GM12878 (cell line): ENCODE measurements around the gene SYTL2. TPM values are rescaled to one million over a fixed set of nuclear protein-coding genes. Genes with fewer than 3 reads are reported as not detected.

ENCODE experiments used
- ATAC-seq: fragments of 200-7000 bp; cut with Tn5 transposase; 3 replicates; pipeline ENCODE4 v1.9.1; 2020; ENCODE audit warnings: mild to moderate bottlenecking, moderate library complexity
- BruUV-seq: library from RNA; stranded (reverse); fragments of 400-500 nt; replicated peaks from 2 replicates; lab custom pipeline; 2021; lab: Mats Ljungman, UMichigan
- CTCF ChIA-PET: fragments of 300-600 bp; sonication (Branson Sonifier 250); formaldehyde crosslinking; extraction: SDS; loops from one replicate; lab custom pipeline; 2021; ENCODE audit warnings: inconsistent platforms; lab: Yijun Ruan, JAX
- POLR2A ChIA-PET: fragments of 350-600 bp; formaldehyde crosslinking; extraction: SDS; loops from one replicate; lab custom pipeline; 2021; ENCODE audit warnings: inconsistent platforms; lab: Charles Lee
- RAD21 ChIA-PET: fragments of 300-600 bp; sonication (Branson Sonifier 250); formaldehyde crosslinking; loops from one replicate; lab custom pipeline; 2023; ENCODE audit warnings: antibody characterized with exemption; ENCODE audit not compliant: unreplicated experiment; lab: Charles Lee
- SMC1A ChIA-PET: fragments of 300-600 bp; sonication (Branson Sonifier 250); formaldehyde crosslinking; loops from one replicate; lab custom pipeline; 2023; ENCODE audit not compliant: unreplicated experiment, uncharacterized antibody; lab: Charles Lee
- DNase-seq: peaks from one replicate; pipeline ENCODE4 v3.0.0-alpha.2; 2011; ENCODE audit warnings: low read depth, low spot score
- FAIRE-seq: peaks from 3 replicates; lab custom pipeline; 2011; peaks lifted over from hg19 to GRCh38; lab: Jason Lieb, UNC
- H2AFZ ChIP-seq: 2 replicates; pipeline ENCODE4 v1.6.0; 2011; ENCODE audit warnings: low read depth, low read length, control low read depth; ENCODE audit not compliant: control insufficient read depth
- H3K27ac ChIP-seq: 2 replicates; pipeline ENCODE4 v1.5.1; 2011; ENCODE audit warnings: control low read depth; ENCODE audit not compliant: control insufficient read depth, insufficient read depth
- H3K27me3 ChIP-seq, 2 experiments: replicated peaks in 1 of 2; 2 replicates each; pipeline versions ENCODE4 v1.6.0 to v1.6.1; 2011; ENCODE audit warnings: low read length in 1 of 2; ENCODE audit not compliant: control insufficient read depth in 2 of 2, insufficient read depth in 2 of 2
- H3K36me3 ChIP-seq, 2 experiments: 2 replicates each; pipeline ENCODE4 v1.5.1; 2011; ENCODE audit warnings: low read length in 1 of 2; ENCODE audit not compliant: control insufficient read depth in 2 of 2, insufficient read depth in 2 of 2
- H3K4me1 ChIP-seq: 2 replicates; pipeline ENCODE4 v1.6.1; 2011; ENCODE audit warnings: mild to moderate bottlenecking, low read length, moderate library complexity, mixed read lengths; ENCODE audit not compliant: control insufficient read depth, insufficient read depth
- H3K4me2 ChIP-seq: 2 replicates; pipeline ENCODE4 v1.6.0; 2011; ENCODE audit warnings: control low read depth; ENCODE audit not compliant: control insufficient read depth, insufficient read depth
- H3K4me3 ChIP-seq: fragments of 200-600 bp; sonication (generic); 2 replicates; pipeline ENCODE4 v1.5.1; 2016
- H3K79me2 ChIP-seq: 2 replicates; pipeline ENCODE4 v1.6.0; 2011; ENCODE audit warnings: low read length; ENCODE audit not compliant: control insufficient read depth, insufficient read depth
- H3K9ac ChIP-seq: 2 replicates; pipeline ENCODE4 v1.8.0; 2011; ENCODE audit warnings: low read length, control low read depth, mixed read lengths; ENCODE audit not compliant: control insufficient read depth, insufficient read depth
- H3K9me3 ChIP-seq: replicated peaks from 3 replicates; pipeline ENCODE4 v1.5.1; 2011; ENCODE audit warnings: mild to moderate bottlenecking, low read length; ENCODE audit not compliant: control insufficient read depth, insufficient read depth
- H4K20me1 ChIP-seq: 2 replicates; pipeline ENCODE4 v1.6.0; 2011; ENCODE audit not compliant: control insufficient read depth, insufficient read depth
- ATF7 ChIP-seq: fragments of 450-650 bp; IDR thresholded peaks from 2 replicates; pipeline ENCODE4 v1.6.1; 2016; ENCODE audit warnings: low read depth, mild to moderate bottlenecking
- CHD1 ChIP-seq: IDR thresholded peaks from 2 replicates; pipeline ENCODE4 v1.6.1; 2012; ENCODE audit warnings: low read depth, low read length, improper control_type of control experiment
- EGR1 ChIP-seq, 2 experiments: IDR thresholded peaks; 1 replicate in 1 of 2; 2 replicates in 1 of 2; pipeline ENCODE4 v1.6.1; 2011 to 2012; ENCODE audit warnings: low read depth in 2 of 2, low read length in 2 of 2, borderline replicate concordance in 1 of 2, mild to moderate bottlenecking in 1 of 2, moderate library complexity in 1 of 2
- GABPA ChIP-seq: IDR thresholded peaks from 2 replicates; pipeline ENCODE4 v1.6.1; 2014; ENCODE audit warnings: antibody characterized with exemption, low read depth, mild to moderate bottlenecking, inconsistent platforms
- IRF4 ChIP-seq: IDR thresholded peaks from 2 replicates; pipeline ENCODE4 v1.6.1; 2011; ENCODE audit warnings: low read depth, low read length
- IRF5 ChIP-seq: fragments of 450-650 bp; IDR thresholded peaks from 2 replicates; pipeline ENCODE4 v1.6.1; 2017; ENCODE audit warnings: borderline replicate concordance
- NR2C1 ChIP-seq: fragments of 450-650 bp; IDR thresholded peaks from 2 replicates; pipeline ENCODE4 v1.6.1; 2017; ENCODE audit warnings: antibody characterized with exemption, mild to moderate bottlenecking, moderate library complexity
- POU2F2 ChIP-seq: IDR thresholded peaks from 3 replicates; pipeline ENCODE4 v1.6.1; 2011; ENCODE audit warnings: low read depth, mild to moderate bottlenecking, low read length, borderline replicate concordance
- RAD21 ChIP-seq: IDR thresholded peaks from 2 replicates; pipeline ENCODE4 v1.6.1; 2011; ENCODE audit warnings: mild to moderate bottlenecking, low read depth, low read length, moderate library complexity; ENCODE audit not compliant: insufficient read depth
- RCOR1 ChIP-seq: conservative IDR thresholded peaks from 2 replicates; pipeline ENCODE4 v1.6.1; 2012; ENCODE audit warnings: low read depth, low read length, improper control_type of control experiment
- SIN3A ChIP-seq: IDR thresholded peaks from 2 replicates; pipeline ENCODE4 v1.6.1; 2012; ENCODE audit warnings: low read depth, low read length, improper control_type of control experiment
- SMAD5 ChIP-seq: IDR thresholded peaks from 2 replicates; pipeline ENCODE4 v1.6.1; 2016; ENCODE audit warnings: antibody characterized with exemption, low read depth
- SP1 ChIP-seq: IDR thresholded peaks from one replicate; pipeline ENCODE4 v1.6.1; 2011; ENCODE audit warnings: low read depth, low read length
- SREBF1 ChIP-seq: IDR thresholded peaks from 2 replicates; pipeline ENCODE4 v1.6.1; 2012; ENCODE audit warnings: mild to moderate bottlenecking, low read length
- TCF3 ChIP-seq: IDR thresholded peaks from 2 replicates; pipeline ENCODE4 v1.6.1; 2012; ENCODE audit warnings: low read depth, mild to moderate bottlenecking, low read length, borderline replicate concordance; ENCODE audit not compliant: insufficient read depth
- WRNIP1 ChIP-seq: IDR thresholded peaks from 2 replicates; pipeline ENCODE4 v1.6.1; 2011; ENCODE audit warnings: low read depth, low read length, improper control_type of control experiment, borderline replicate concordance
- ZNF622 ChIP-seq: fragments of 450-650 bp; IDR thresholded peaks from 2 replicates; pipeline ENCODE4 v1.6.1; 2017; ENCODE audit warnings: mild to moderate bottlenecking, inconsistent platforms
- WGBS: methylation state at CpG from one replicate; pipeline ENCODE4 v1.1.6; 2016; ENCODE audit warnings: low lambda C conversion rate; ENCODE audit not compliant: insufficient replicate concordance, insufficient coverage; ENCODE audit errors: missing lambda C conversion rate; 5-methylcytosine and 5-hydroxymethylcytosine counted together
- in situ Hi-C: fragments of 300-500 bp; cut with MboI; formaldehyde crosslinking; loops from 9 replicates; pipeline ENCODE4 v1.14.3; 2018; ENCODE audit warnings: mixed read lengths
- intact Hi-C: fragments of 100-400 bp; cut with micrococcal nuclease; formaldehyde crosslinking; loops from one replicate; pipeline ENCODE4 v1.14.2; 2022; ENCODE audit not compliant: unreplicated experiment
- polyA plus RNA-seq, 11 experiments: library from polyadenylated mRNA; depleted of rRNA in 4 of 11; unstranded in 6 of 11; stranded (reverse) in 5 of 11; fragments of >200 nt; fragmentation: Nextera tagmentation in 4 of 11; fragmentation: Illumina TruSeq in 1 of 11; extraction: Ambion mirVana in 4 of 11; extraction: Trizol in 1 of 11; gene quantifications; 1 replicate in 1 of 11; 2 replicates in 10 of 11; pipeline versions ENCODE4 v1.2.1 to v1.2.3, GENCODE V29; 2011 to 2016; ENCODE audit warnings: inconsistent platforms in 2 of 11, missing spikeins in 2 of 11, low read depth in 1 of 11
- total RNA-seq, 4 experiments: library from RNA; depleted of rRNA in 3 of 4; stranded (reverse); fragments of >200 nt in 3 of 4; fragmentation: Illumina TruSeq in 1 of 4; extraction: Trizol in 1 of 4; gene quantifications; 2 replicates each; pipeline versions ENCODE4 v1.2.1 to v1.2.3, GENCODE V29; 2013 to 2021
- TF ChIP-seq, protein P1 (sequence below): fragments of 450-650 bp; IDR thresholded peaks from 2 replicates; pipeline ENCODE4 v1.6.1; 2017; ENCODE audit warnings: low read depth, mild to moderate bottlenecking, moderate library complexity

The SYTL2 gene
- total and polyA plus RNA-seq, 10 of the 15 experiments (the other 5 are each of a cell fraction or from before 2014, with no cell fraction given) = 0.02 to 1.4 (median 0.31) TPM; not detected in 2

DNA sequence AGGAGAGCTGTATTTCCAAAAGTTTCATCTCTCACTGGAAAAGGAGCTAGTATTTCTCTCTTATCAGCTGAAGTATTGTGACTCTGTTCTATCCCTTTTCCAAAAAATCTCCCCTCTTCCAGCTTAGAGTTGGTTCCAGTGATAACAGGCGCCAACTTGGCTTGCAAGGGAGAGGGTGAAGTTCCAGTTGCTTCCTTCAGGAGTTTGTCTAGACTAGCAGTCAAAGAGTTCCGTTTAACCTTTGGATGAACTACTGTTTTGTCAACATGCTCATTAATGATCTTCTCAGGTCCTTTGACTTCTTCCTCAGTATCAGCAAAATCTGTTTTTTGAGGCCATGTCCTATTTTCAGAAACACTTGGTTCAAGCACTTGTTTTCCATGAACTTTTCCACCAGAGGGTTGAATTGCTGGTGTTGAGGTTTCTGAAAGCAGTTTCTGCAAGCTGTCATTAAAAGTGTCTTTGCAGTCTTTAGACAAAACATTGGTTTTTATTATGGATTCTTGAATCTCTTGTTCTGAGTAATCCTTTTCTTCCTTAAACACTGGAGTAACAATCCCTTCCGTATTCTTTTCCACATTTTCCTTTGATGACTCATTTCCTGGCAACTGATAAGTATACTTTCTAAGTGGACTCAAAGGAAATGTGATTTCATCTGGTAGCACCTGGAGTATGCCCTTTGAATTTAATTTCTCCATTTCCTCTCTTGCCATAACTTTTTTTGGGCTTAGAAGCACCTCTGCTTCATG lies 85.3 kb downstream of the SYTL2 start:
- DNase-seq (no peak), FAIRE-seq (no peak), ATAC-seq (no peak)
- Histone ChIP-seq H3K27me3 (no peaks in the 10 kb centered on the region; a peak in 2 of 4 replicates), H4K20me1 (no peaks in the 10 kb centered on the region), H2AFZ (no peak overlapping the region), H3K36me3 (no peaks in the 10 kb centered on the region), H3K79me2 (no peaks in the 10 kb centered on the region), H3K4me3 (no peak overlapping the region), H3K4me1 (no peaks in the 10 kb centered on the region), H3K27ac (no peak overlapping the region), H3K9me3 (no peaks in the 10 kb centered on the region), H3K9ac (no peak overlapping the region), H3K4me2 (no peak overlapping the region)
- ChIA-PET CTCF (no interaction called here), POLR2A (interaction anchor here (0.6 kb wide), 1 partner anchor 151 kb away, joined by 5 read pairs; no protein-coding TSS in a partner anchor), SMC1A (interaction anchor here (1.2 kb wide), 1 partner anchor 8 kb away, joined by 3 read pairs; no protein-coding TSS in a partner anchor), RAD21 (no interaction called here)
- 22% methylated on average over 3 of the region's 3 CpGs for WGBS
- TF ChIP-seq SREBF1 (no peak), NR2C1 (no peak), IRF5 (no peak), CHD1 (no peak), IRF4 (no peak), RAD21 (no peak), SIN3A (no peak), POU2F2 (no peak), ZNF622 (no peak), TCF3 (no peak), RCOR1 (no peak), SP1 (no peak), ATF7 (no peak), SMAD5 (no peak), WRNIP1 (no peak), EGR1 (IDR thresholded peaks at IDR 0.05; ENCODE audit: borderline replicate concordance in 1 of 2, low read depth in 2 of 2, low read length in 2 of 2) (no peak), GABPA (no peak)
- TF ChIP-seq, protein P1, sequence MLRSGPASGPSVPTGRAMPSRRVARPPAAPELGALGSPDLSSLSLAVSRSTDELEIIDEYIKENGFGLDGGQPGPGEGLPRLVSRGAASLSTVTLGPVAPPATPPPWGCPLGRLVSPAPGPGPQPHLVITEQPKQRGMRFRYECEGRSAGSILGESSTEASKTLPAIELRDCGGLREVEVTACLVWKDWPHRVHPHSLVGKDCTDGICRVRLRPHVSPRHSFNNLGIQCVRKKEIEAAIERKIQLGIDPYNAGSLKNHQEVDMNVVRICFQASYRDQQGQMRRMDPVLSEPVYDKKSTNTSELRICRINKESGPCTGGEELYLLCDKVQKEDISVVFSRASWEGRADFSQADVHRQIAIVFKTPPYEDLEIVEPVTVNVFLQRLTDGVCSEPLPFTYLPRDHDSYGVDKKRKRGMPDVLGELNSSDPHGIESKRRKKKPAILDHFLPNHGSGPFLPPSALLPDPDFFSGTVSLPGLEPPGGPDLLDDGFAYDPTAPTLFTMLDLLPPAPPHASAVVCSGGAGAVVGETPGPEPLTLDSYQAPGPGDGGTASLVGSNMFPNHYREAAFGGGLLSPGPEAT = no peak
- intact Hi-C loops = no loop called here
- in situ Hi-C loops = no loop called here
- BruUV-seq = no TSS peak
